T-cell (primary cell): ENCODE measurements around the gene AGMO. TPM values are rescaled to one million over a fixed set of nuclear protein-coding genes. Genes with fewer than 3 reads are reported as not detected.

Experiments used
- ATAC-seq, 4 experiments: fragments of 200-7000 bp in 3 of 4; fragments of 150-1000 bp in 1 of 4; cut with Tn5 transposase; replicated peaks in 1 of 4; 1 replicate in 3 of 4; 2 replicates in 1 of 4; pipeline ENCODE4 v1.10.0; 2021; ENCODE audit warnings: moderate library complexity in 3 of 4, mild to moderate bottlenecking in 2 of 4, moderate number of reproducible peaks in 1 of 4
- CTCF ChIA-PET, 2 donors: fragments of 300-600 bp; sonication (Branson Sonifier 250); formaldehyde crosslinking; loops; one replicate each; lab custom pipeline; 2022; ENCODE audit warnings: antibody characterized with exemption in 2 of 2; lab: Charles Lee
- POLR2A ChIA-PET, 2 donors: fragments of 300-600 bp; sonication (Branson Sonifier 250); formaldehyde crosslinking; loops; one replicate each; lab custom pipeline; 2022; ENCODE audit warnings: antibody characterized with exemption in 2 of 2; lab: Charles Lee
- DNase-seq, 35 experiments: peaks; one replicate each; pipeline versions ENCODE4 v3.0.0 to v3.0.0-alpha.2; 2013 to 2023
- H3K27ac ChIP-seq: one replicate; pipeline ENCODE4 v1.5.1; 2013; ENCODE audit warnings: low read length
- H3K27me3 ChIP-seq, 2 experiments: replicated peaks in 1 of 2; 1 replicate in 1 of 2; 2 replicates in 1 of 2; pipeline versions ENCODE4 v1.6.1 to v1.7.0; 2013; ENCODE audit warnings: low read length in 1 of 2, mixed read lengths in 1 of 2; ENCODE audit not compliant: control insufficient read depth in 2 of 2, insufficient read depth in 2 of 2; ENCODE audit errors: extremely low read depth in 1 of 2
- H3K36me3 ChIP-seq, 2 donors: 1 replicate in 1 of 2; 2 replicates in 1 of 2; pipeline versions ENCODE4 v1.6.1 to v1.7.0; 2013; ENCODE audit warnings: low read length in 1 of 2; ENCODE audit not compliant: control insufficient read depth in 2 of 2, insufficient read depth in 1 of 2; ENCODE audit errors: extremely low read depth in 1 of 2
- H3K4me1 ChIP-seq, 2 experiments: 1 replicate in 1 of 2; 2 replicates in 1 of 2; pipeline versions ENCODE4 v1.6.1 to v1.7.0; 2013; ENCODE audit warnings: low read length in 2 of 2, mixed read lengths in 1 of 2; ENCODE audit not compliant: insufficient read depth in 2 of 2, control insufficient read depth in 1 of 2; ENCODE audit errors: extremely low read depth in 1 of 2
- H3K4me3 ChIP-seq, 2 donors: 1 replicate in 1 of 2; 2 replicates in 1 of 2; pipeline versions ENCODE4 v1.5.1 to v1.7.0; 2013; ENCODE audit warnings: mild to moderate bottlenecking in 2 of 2, low read length in 1 of 2, moderate library complexity in 1 of 2; ENCODE audit not compliant: control insufficient read depth in 1 of 2; ENCODE audit errors: extremely low read depth in 1 of 2
- H3K9me3 ChIP-seq: 2 replicates; pipeline ENCODE4 v1.7.0; 2013
- H3K27ac Mint-ChIP-seq, 2 donors: one replicate each; pipeline ENCODE4 v1.8.0; 2020 to 2021; ENCODE audit warnings: mild to moderate bottlenecking in 2 of 2, mixed read lengths in 2 of 2
- H3K27me3 Mint-ChIP-seq, 2 donors: one replicate each; pipeline ENCODE4 v1.8.0; 2021 to 2022; ENCODE audit warnings: mixed read lengths in 2 of 2
- H3K36me3 Mint-ChIP-seq: one replicate; pipeline ENCODE4 v1.8.0; 2021; ENCODE audit warnings: mixed read lengths
- H3K4me1 Mint-ChIP-seq, 3 donors: one replicate each; pipeline ENCODE4 v1.8.0; 2020 to 2022; ENCODE audit warnings: mixed read lengths in 3 of 3, mild to moderate bottlenecking in 1 of 3
- H3K4me3 Mint-ChIP-seq, 3 donors: one replicate each; pipeline ENCODE4 v1.8.0; 2020 to 2022; ENCODE audit warnings: mild to moderate bottlenecking in 3 of 3, mixed read lengths in 3 of 3, moderate library complexity in 3 of 3
- H3K9me3 Mint-ChIP-seq, 3 donors: one replicate each; pipeline ENCODE4 v1.8.0; 2020 to 2022; ENCODE audit warnings: mixed read lengths in 3 of 3
- WGBS: methylation state at CpG from one replicate; pipeline ENCODE4 v1.1.5; 2013; ENCODE audit warnings: missing lambda C conversion rate; ENCODE audit not compliant: insufficient coverage; 5-methylcytosine and 5-hydroxymethylcytosine counted together
- total RNA-seq, 35 experiments: library from RNA in 6 of 35; stranded (reverse) in 6 of 35; fragments of 120-200 nt in 1 of 35; gene quantifications; one replicate each; pipeline versions ENCODE4 v1.2.1 to v1.2.4 and lab custom pipeline; 2013 to 2026

The AGMO gene
- total RNA-seq, 5 donors from 2014 or later (not counting 1 experiment from before 2014, with no cell fraction given) = not detected

DNA sequence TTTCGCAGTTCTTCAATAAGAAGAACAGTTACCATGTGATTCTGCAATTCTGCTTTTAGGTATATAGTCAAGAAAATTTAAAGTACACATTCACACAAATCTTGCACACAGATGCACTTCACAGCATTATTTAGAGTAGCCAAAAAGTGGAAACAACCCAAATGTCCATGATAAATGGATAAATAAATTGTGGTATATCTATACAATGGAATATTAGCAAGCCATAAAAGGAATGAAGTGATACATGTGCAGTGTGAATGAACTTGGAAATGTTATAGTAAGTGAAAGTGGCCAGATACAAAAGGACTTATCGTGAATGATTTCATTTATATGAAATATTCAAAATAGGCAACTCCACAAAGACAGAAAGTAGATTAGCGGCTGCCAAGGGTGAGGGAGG, 109.1 kb downstream of the AGMO start:
- Histone ChIP-seq H3K27me3 (no peaks in the 10 kb centered on the region), H3K4me1 (no peaks in the 10 kb centered on the region), H3K36me3 (no peaks in the 10 kb centered on the region), H3K27ac (no peak overlapping the region), H3K4me3 (no peak overlapping the region), H3K9me3 (no peaks in the 10 kb centered on the region)
- POLR2A ChIA-PET = no interaction called here
- ATAC-seq = no peak
- H3K27me3 Mint-ChIP-seq = no peaks in the 10 kb centered on the region
- no peak for DNase-seq
- peaks cover 2 to 20% (median 5%) of the 10 kb centered on the region in 3 donors for H3K9me3 Mint-ChIP-seq
- no peak overlapping the region for H3K4me3 Mint-ChIP-seq
- no peaks in the 10 kb centered on the region for H3K36me3 Mint-ChIP-seq
- CTCF ChIA-PET = no interaction called here
- no CpG with 5 or more reads among the region's 3 CpGs for WGBS
- H3K27ac Mint-ChIP-seq = no peak overlapping the region
- no peaks in the 10 kb centered on the region for H3K4me1 Mint-ChIP-seq

DNA sequence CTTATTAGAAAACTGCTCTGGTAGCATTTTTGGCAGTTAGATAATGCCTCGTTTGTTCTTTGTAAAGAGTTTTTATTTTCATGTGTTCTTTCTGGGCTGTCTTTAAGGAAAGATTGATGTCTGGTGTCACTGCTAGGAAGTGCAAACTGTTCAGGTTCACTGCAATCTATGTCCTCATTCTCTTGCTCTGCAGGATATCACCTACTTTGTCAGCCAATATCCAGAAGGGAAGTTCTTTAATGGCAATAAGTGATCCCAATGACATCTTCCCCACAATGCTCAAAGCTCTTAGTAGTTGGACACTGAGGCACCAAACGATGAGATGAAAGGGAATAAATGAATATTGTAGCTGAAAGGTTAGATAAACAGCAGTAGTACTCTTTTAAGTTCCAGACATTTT, 115.1 kb downstream of the AGMO start:
- Histone ChIP-seq H3K4me3 (no peak overlapping the region), H3K27me3 (no peaks in the 10 kb centered on the region), H3K4me1 (no peaks in the 10 kb centered on the region), H3K9me3 (no peaks in the 10 kb centered on the region), H3K27ac (no peak overlapping the region), H3K36me3 (no peaks in the 10 kb centered on the region)
- WGBS = no CpG with 5 or more reads among the region's 2 CpGs
- peaks cover 4 to 29% (median 7%) of the 10 kb centered on the region in 3 donors for H3K9me3 Mint-ChIP-seq
- ChIA-PET POLR2A (no interaction called here), CTCF (no interaction called here)
- H3K4me1 Mint-ChIP-seq = no peaks in the 10 kb centered on the region
- H3K27me3 Mint-ChIP-seq = no peaks in the 10 kb centered on the region
- H3K27ac Mint-ChIP-seq = no peak overlapping the region
- H3K36me3 Mint-ChIP-seq = no peaks in the 10 kb centered on the region
- ATAC-seq = no peak
- H3K4me3 Mint-ChIP-seq = no peak overlapping the region
- DNase-seq = no peak

DNA sequence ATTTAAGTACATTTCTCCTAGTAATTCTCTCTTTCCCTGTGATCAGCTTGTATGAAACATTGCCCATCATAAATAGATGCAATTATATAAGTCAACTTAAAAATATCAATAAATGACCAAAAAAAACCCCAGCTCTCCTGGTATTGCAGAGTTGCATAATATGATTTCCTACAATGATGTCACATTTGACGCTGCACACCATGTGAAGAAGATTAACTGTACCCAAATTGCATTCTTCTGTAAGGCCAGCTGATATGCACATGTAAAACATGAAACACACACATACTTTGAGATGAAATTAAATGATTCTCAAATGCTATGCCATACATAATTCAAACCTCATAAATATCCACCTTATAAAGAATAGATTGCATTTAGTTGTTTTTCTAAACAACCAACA, 115.5 kb downstream of the AGMO start:
- no CpG with 5 or more reads among the region's 1 CpG for WGBS
- H3K4me1 Mint-ChIP-seq = no peaks in the 10 kb centered on the region
- DNase-seq = no peak
- Histone ChIP-seq H3K9me3 (no peaks in the 10 kb centered on the region), H3K27ac (no peak overlapping the region), H3K4me1 (no peaks in the 10 kb centered on the region), H3K36me3 (no peaks in the 10 kb centered on the region), H3K4me3 (no peak overlapping the region), H3K27me3 (no peaks in the 10 kb centered on the region)
- no peaks in the 10 kb centered on the region for H3K36me3 Mint-ChIP-seq
- H3K9me3 Mint-ChIP-seq = peaks cover 4 to 29% (median 7%) of the 10 kb centered on the region in 3 donors
- ChIA-PET CTCF (no interaction called here), POLR2A (no interaction called here)
- H3K27me3 Mint-ChIP-seq = no peaks in the 10 kb centered on the region
- no peak overlapping the region for H3K27ac Mint-ChIP-seq
- no peak for ATAC-seq
- no peak overlapping the region for H3K4me3 Mint-ChIP-seq

DNA sequence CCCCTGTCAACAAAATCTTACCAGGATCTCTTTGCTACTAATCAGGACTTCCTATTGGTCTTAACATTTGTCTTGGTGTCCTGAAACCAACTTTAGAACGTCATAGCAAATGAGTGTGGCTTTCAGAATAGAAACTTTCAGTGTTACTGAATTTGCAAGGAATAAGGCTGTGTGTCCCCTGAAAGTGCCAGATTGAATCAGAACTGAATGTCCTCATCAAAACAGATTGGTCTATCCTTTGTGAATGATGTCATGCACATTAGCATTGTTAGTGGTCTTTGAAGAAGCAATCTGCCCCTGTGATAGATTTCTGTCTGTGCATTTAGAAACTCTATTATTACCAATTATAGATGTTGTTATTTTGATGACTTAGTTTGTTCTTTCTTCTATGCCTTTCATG, 119.9 kb downstream of the AGMO start:
- Mint-ChIP-seq H3K4me3 (no peak overlapping the region), H3K36me3 (no peaks in the 10 kb centered on the region), H3K9me3 (peaks cover 7 to 35% (median 9%) of the 10 kb centered on the region in 3 donors), H3K4me1 (no peaks in the 10 kb centered on the region), H3K27me3 (no peaks in the 10 kb centered on the region), H3K27ac (no peak overlapping the region)
- POLR2A ChIA-PET = no interaction called here
- Histone ChIP-seq H3K4me1 (no peaks in the 10 kb centered on the region), H3K9me3 (no peaks in the 10 kb centered on the region), H3K4me3 (no peak overlapping the region), H3K27ac (no peak overlapping the region), H3K27me3 (no peaks in the 10 kb centered on the region), H3K36me3 (no peaks in the 10 kb centered on the region)
- ATAC-seq (no peak), DNase-seq (no peak)
- 57% methylated on average over 1 of the region's 1 CpG for WGBS
- CTCF ChIA-PET = no interaction called here

DNA sequence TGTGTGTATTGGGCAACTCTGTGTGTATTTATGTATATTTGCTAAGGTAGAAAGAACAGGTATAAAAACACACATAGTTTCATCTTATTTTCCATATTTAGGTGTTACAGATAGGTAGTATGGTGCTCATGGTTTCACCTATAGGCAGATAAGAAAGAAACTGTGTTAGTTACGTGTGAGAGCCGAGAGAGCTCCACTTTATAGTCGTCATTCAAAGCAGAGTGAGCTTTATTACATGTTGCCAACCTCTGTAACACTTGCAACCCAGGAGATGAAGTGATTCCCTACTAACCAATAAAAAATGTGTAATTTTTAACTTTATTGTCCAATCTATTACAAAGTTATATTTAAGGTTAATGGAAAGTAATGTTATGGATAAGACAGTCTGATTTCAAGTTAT, 121.3 kb downstream of the AGMO start:
- Mint-ChIP-seq H3K36me3 (no peaks in the 10 kb centered on the region), H3K27ac (no peak overlapping the region), H3K4me1 (no peaks in the 10 kb centered on the region), H3K27me3 (no peaks in the 10 kb centered on the region), H3K9me3 (peaks cover 6 to 31% (median 13%) of the 10 kb centered on the region in 3 donors), H3K4me3 (no peak overlapping the region)
- H3K27ac ChIP-seq = no peak overlapping the region
- H3K4me3 ChIP-seq = no peak overlapping the region
- ATAC-seq (no peak), DNase-seq (no peak)
- H3K9me3 ChIP-seq = no peaks in the 10 kb centered on the region
- H3K36me3 ChIP-seq = no peaks in the 10 kb centered on the region
- ChIA-PET CTCF (no interaction called here), POLR2A (no interaction called here)
- H3K4me1 ChIP-seq = no peaks in the 10 kb centered on the region
- no peaks in the 10 kb centered on the region for H3K27me3 ChIP-seq
- WGBS = no CpG with 5 or more reads among the region's 3 CpGs

DNA sequence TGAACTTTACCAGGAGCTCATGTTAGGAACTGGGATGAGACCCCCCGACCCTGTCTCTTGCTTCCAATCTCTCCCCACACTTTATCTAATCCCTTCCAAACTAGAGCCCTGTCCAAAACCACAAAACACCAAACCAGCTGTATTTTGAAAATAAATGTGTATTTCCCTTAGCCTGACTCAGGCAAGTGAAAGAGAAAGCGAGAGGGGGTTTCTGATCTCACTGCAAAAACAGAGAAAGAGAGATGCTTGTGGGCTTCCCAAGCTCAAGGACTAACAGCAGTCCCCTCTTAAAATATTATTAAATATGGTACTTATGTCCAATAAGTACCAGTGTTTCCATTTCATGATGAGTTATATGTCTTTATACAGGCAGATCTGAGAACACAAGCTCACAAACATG, 122.0 kb downstream of the AGMO start:
- no peak for ATAC-seq
- Histone ChIP-seq H3K4me1 (no peaks in the 10 kb centered on the region), H3K27ac (no peak overlapping the region), H3K9me3 (no peaks in the 10 kb centered on the region), H3K4me3 (no peak overlapping the region), H3K27me3 (no peaks in the 10 kb centered on the region), H3K36me3 (no peaks in the 10 kb centered on the region)
- no CpG with 5 or more reads among the region's 2 CpGs for WGBS
- Mint-ChIP-seq H3K36me3 (no peaks in the 10 kb centered on the region), H3K4me1 (no peaks in the 10 kb centered on the region), H3K27ac (no peak overlapping the region), H3K9me3 (peaks cover 6 to 33% (median 13%) of the 10 kb centered on the region in 3 donors), H3K4me3 (no peak overlapping the region), H3K27me3 (no peaks in the 10 kb centered on the region)
- POLR2A ChIA-PET = no interaction called here
- CTCF ChIA-PET = no interaction called here
- no peak for DNase-seq

DNA sequence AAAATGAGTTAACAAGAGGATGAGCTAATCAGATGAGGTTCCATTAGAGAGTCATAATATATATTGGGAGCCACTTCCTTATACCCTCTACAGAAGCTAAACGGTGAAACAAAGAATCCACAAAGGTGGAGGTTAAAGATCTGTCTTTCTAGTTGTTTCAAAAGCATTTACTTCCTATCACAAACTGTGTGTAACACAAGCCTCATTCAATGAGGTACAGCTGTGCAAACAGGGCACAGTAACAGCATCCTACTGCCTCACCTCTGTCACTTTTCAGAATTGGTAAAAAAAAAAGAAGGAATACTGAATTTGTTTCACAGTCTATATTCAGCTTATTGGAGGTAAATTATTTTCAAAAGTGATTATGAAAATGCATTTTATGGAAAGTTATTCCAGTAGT, 128.7 kb downstream of the AGMO start:
- Mint-ChIP-seq H3K4me3 (no peak overlapping the region), H3K9me3 (peaks cover 4 to 6% (median 6%) of the 10 kb centered on the region in 3 donors), H3K36me3 (no peaks in the 10 kb centered on the region), H3K27me3 (no peaks in the 10 kb centered on the region), H3K4me1 (no peaks in the 10 kb centered on the region), H3K27ac (no peak overlapping the region)
- H3K27ac ChIP-seq = no peak overlapping the region
- H3K36me3 ChIP-seq = no peaks in the 10 kb centered on the region
- no peak for DNase-seq
- H3K4me1 ChIP-seq = no peaks in the 10 kb centered on the region
- no peak overlapping the region for H3K4me3 ChIP-seq
- no peak for ATAC-seq
- ChIA-PET CTCF (no interaction called here), POLR2A (no interaction called here)
- WGBS = no CpG with 5 or more reads among the region's 1 CpG
- H3K27me3 ChIP-seq = no peaks in the 10 kb centered on the region
- H3K9me3 ChIP-seq = no peaks in the 10 kb centered on the region
